Measurements from ENCODE around the gene PLXNB2.

PLXNB2 gene

GRCh38 chr22:50260801-50261614 lies 46.4 kb downstream of the PLXNB2 start (continued):
- TF ChIP-seq ZBTB10 (tag by site-specific recombination; IDR thresholded peaks at IDR 0.05): peak; percentile 38; the same call in 1 of the 2 replicates
- TF ChIP-seq GFI1B (tag by site-specific recombination; IDR thresholded peaks at IDR 0.05): no peak
- no peak for TF ChIP-seq ZNF596 (tag by site-specific recombination; IDR thresholded peaks at IDR 0.05)
- TF ChIP-seq ZNF792 (tag by site-specific recombination; IDR thresholded peaks at IDR 0.05): no peak
- TF ChIP-seq ZNF112 (tag by site-specific recombination; IDR thresholded peaks at IDR 0.05): no peak
- TF ChIP-seq GLIS1 (tag by site-specific recombination; IDR thresholded peaks at IDR 0.05): peak; percentile 79; the same call in 1 of the 2 replicates
- no peak for TF ChIP-seq ZNF645 (tag by site-specific recombination; IDR thresholded peaks at IDR 0.05)
- TF ChIP-seq HOXD13 (CRISPR knock-in tag; IDR thresholded peaks at IDR 0.05; ENCODE audit: borderline replicate concordance): no peak
- peak; percentile 41; the same call in 1 of the 2 replicates for TF ChIP-seq KLF10 (tag by site-specific recombination; IDR thresholded peaks at IDR 0.05)
- TF ChIP-seq ZNF843 (tag by site-specific recombination; IDR thresholded peaks at IDR 0.05): no peak
- no peak for TF ChIP-seq ZNF544 (tag by site-specific recombination; IDR thresholded peaks at IDR 0.05)
- peak; percentile 36 for TF ChIP-seq KLF1 (tag by site-specific recombination; IDR thresholded peaks at IDR 0.05)

- Histone ChIP-seq H3K36me3 (ENCODE audit: control insufficient read depth in 2 of 2, insufficient read depth in 1 of 2, low read length in 2 of 2) (peaks cover 0 to 42% of the 10 kb centered on the region in 2 experiments; a peak in 2 of 3 replicates), H3K27ac (ENCODE audit: extremely low read depth, low read depth, low read length) (peak overlapping the region; percentile 87; the same call in 1 of the 2 replicates), H3K4me3 (ENCODE audit: low read depth, low read length) (peak overlapping the region; percentile 59), H3K9me3 (ENCODE audit: control insufficient read depth, insufficient read depth, low read depth, low read length) (no peaks in the 10 kb centered on the region), H3K4me1 (ENCODE audit: control insufficient read depth, insufficient read depth, low read length) (peaks cover 11% of the 10 kb centered on the region)
- ChIA-PET POLR2A (interaction anchor here (0.7 to 2.7 kb wide), 6 partner anchors 10 to 82 kb away, joined by 3 to 20 read pairs (median 4); partner anchors contain the start of genes HDAC10 and TUBGCP6), CTCF (interaction anchor here (1.4 kb wide), 1 partner anchor 9 kb away, joined by 4 read pairs; no protein-coding TSS in a partner anchor)
- no peak for TF ChIP-seq ZNF560 (tag by site-specific recombination; IDR thresholded peaks at IDR 0.05; ENCODE audit: borderline replicate concordance)
- TF ChIP-seq ZBTB20 (tag by site-specific recombination; IDR thresholded peaks at IDR 0.05): no peak
- no peak for TF ChIP-seq ZNF426 (tag by site-specific recombination; IDR thresholded peaks at IDR 0.05)
- TF ChIP-seq GLIS1 (tag by site-specific recombination; IDR thresholded peaks at IDR 0.05): peak; percentile 80
- peak; percentile 84 for TF ChIP-seq ZNF600 (tag by site-specific recombination; IDR thresholded peaks at IDR 0.05)
- peak; percentile 8; the same call in 1 of the 2 replicates for TF ChIP-seq ZNF398 (tag by site-specific recombination; IDR thresholded peaks at IDR 0.05)
- no peak for TF ChIP-seq ZNF513 (tag by site-specific recombination; IDR thresholded peaks at IDR 0.05)
- TF ChIP-seq ZNF132 (tag by site-specific recombination; IDR thresholded peaks at IDR 0.05; ENCODE audit: borderline replicate concordance): no peak
Observed at GRCh38 chr22:50260434-50260800, 47.0 kb downstream of the PLXNB2 start.

All from HEK293 (cell line).